GM20000 (cell line): ENCODE measurements around the gene INPP1.
"Not testable (repeated sequence)": the region's sequence is repeated elsewhere in the genome, so short reads cannot be mapped to it uniquely, and the experiment has no call there.

Experiments
- DNase-seq: peaks from one replicate; pipeline ENCODE4 v3.0.0; 2012; ENCODE audit warnings: low spot score
- CTCF ChIP-seq: IDR thresholded peaks from 2 replicates; pipeline ENCODE4 v1.5.1; 2012; ENCODE audit warnings: mild to moderate bottlenecking, control low read depth; ENCODE audit errors: extremely low read depth, missing control alignments

Gene INPP1

GRCh38 chr2:190343536-190344275 lies at the start of gene INPP1:
INPP1 (plus strand) TSS chr2:190343589; CDS start chr2:190360103, 16,514 bp downstream.
- TF ChIP-seq CTCF: no peak
- DNase-seq: peak; percentile 78

GRCh38 chr2:190297880-190298279 lies 45.5 kb upstream of the INPP1 start:
- not testable (repeated sequence) for DNase-seq

GRCh38 chr2:190301032-190301431 lies 42.4 kb upstream of the INPP1 start:
- DNase-seq: no peak
- TF ChIP-seq CTCF: no peak

GRCh38 chr2:190302052-190302451 lies 41.3 kb upstream of the INPP1 start:
- no peak for TF ChIP-seq CTCF
- no peak for DNase-seq

- no peak for DNase-seq
- TF ChIP-seq CTCF: no peak
Measured at GRCh38 chr2:190303647-190304046, 39.7 kb upstream of the INPP1 start.

- DNase-seq: no peak
- no peak for TF ChIP-seq CTCF
Measured at GRCh38 chr2:190304404-190304803, 39.0 kb upstream of the INPP1 start.

GRCh38 chr2:190308031-190308430 lies 35.4 kb upstream of the INPP1 start:
- DNase-seq: no peak
- no peak for TF ChIP-seq CTCF
